Measurements from ENCODE around the gene AFF3.

DNA sequence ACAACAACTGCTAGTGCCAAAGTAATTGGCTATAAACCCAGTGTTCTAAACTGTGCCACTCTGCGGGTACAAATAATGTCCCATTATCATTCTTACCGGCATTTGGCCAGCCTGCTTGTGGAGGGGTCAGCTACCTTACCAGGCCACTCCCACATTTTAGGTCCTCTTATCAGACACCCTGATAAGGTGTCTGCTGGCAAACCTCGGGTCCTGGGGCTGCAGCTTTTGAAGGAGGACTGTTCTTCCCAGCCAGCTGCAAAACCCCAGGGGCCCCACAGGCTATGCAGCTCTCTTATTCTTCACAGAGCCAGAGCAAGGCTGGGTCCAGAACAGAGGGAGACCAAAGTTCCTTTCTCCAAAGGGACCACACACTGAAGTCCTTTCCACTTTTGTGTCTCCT lies 394.5 kb downstream of the AFF3 start:
- TF ChIP-seq POLR2AphosphoS5 (IDR thresholded peaks at IDR 0.05; ENCODE audit: low read depth, low read length) (no peak), DMAP1 (CRISPR knock-in tag; IDR thresholded peaks at IDR 0.05) (no peak), ZSCAN12 (CRISPR knock-in tag; IDR thresholded peaks at IDR 0.05) (no peak), TBX2 (CRISPR knock-in tag; IDR thresholded peaks at IDR 0.05; ENCODE audit: borderline replicate concordance) (no peak), NR2F2 (IDR thresholded peaks at IDR 0.05; ENCODE audit: borderline replicate concordance, low read depth) (no peak), ZBTB20 (CRISPR knock-in tag; IDR thresholded peaks at IDR 0.05; ENCODE audit: borderline replicate concordance, low read depth) (no peak), CBX5 (CRISPR knock-in tag; IDR thresholded peaks at IDR 0.05; ENCODE audit: borderline replicate concordance) (no peak), EZH2 (conservative IDR thresholded peaks at IDR 0.05; ENCODE audit: low read depth, low read length) (no peak), MYC (CRISPR knock-in tag; IDR thresholded peaks at IDR 0.05; ENCODE audit: borderline replicate concordance) (no peak), POLR2A (IDR thresholded peaks at IDR 0.05; ENCODE audit: insufficient read depth in 1 of 2, low read depth in 2 of 2, low read length in 2 of 2) (no peak)
- TF ChIP-seq, protein P1, sequence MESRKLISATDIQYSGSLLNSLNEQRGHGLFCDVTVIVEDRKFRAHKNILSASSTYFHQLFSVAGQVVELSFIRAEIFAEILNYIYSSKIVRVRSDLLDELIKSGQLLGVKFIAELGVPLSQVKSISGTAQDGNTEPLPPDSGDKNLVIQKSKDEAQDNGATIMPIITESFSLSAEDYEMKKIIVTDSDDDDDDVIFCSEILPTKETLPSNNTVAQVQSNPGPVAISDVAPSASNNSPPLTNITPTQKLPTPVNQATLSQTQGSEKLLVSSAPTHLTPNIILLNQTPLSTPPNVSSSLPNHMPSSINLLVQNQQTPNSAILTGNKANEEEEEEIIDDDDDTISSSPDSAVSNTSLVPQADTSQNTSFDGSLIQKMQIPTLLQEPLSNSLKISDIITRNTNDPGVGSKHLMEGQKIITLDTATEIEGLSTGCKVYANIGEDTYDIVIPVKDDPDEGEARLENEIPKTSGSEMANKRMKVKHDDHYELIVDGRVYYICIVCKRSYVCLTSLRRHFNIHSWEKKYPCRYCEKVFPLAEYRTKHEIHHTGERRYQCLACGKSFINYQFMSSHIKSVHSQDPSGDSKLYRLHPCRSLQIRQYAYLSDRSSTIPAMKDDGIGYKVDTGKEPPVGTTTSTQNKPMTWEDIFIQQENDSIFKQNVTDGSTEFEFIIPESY (CRISPR knock-in tag; IDR thresholded peaks at IDR 0.05): no peak
- TF ChIP-seq, protein P2, sequence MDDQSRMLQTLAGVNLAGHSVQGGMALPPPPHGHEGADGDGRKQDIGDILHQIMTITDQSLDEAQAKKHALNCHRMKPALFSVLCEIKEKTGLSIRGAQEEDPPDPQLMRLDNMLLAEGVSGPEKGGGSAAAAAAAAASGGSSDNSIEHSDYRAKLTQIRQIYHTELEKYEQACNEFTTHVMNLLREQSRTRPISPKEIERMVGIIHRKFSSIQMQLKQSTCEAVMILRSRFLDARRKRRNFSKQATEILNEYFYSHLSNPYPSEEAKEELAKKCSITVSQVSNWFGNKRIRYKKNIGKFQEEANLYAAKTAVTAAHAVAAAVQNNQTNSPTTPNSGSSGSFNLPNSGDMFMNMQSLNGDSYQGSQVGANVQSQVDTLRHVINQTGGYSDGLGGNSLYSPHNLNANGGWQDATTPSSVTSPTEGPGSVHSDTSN (CRISPR knock-in tag; IDR thresholded peaks at IDR 0.05; ENCODE audit: borderline replicate concordance): no peak

Data from HepG2 (cell line).